DMS114 treated with DMSO at 0.1 percent for 48 hours (cell line): ENCODE measurements around the gene BIRC6.
"Not testable (repeated sequence)": the region's sequence is repeated elsewhere in the genome, so short reads cannot be mapped to it uniquely, and the experiment has no call there.

Experiments used
- DNase-seq: peaks from one replicate; lab custom pipeline; 2025; ENCODE audit not compliant: unreplicated experiment; lab: John Stamatoyannopoulos, UW

The BIRC6 gene

GRCh38 chr2:32446369-32446768, 89.5 kb downstream of the BIRC6 start:
- DNase-seq, result no peak

- DNase-seq, result no peak
Observed at GRCh38 chr2:32450851-32451250, 94.0 kb downstream of the BIRC6 start.

- DNase-seq, result no peak
Observed at GRCh38 chr2:32452338-32453064, 95.7 kb downstream of the BIRC6 start.

- DNase-seq, result no peak
Observed at GRCh38 chr2:32453242-32454062, 96.6 kb downstream of the BIRC6 start.

- no peak for DNase-seq
Observed at GRCh38 chr2:32455816-32456215, 99.0 kb downstream of the BIRC6 start.

GRCh38 chr2:32456808-32457207, 100.0 kb downstream of the BIRC6 start:
- no peak for DNase-seq

- DNase-seq, result no peak
Observed at GRCh38 chr2:32457814-32458213, 101.0 kb downstream of the BIRC6 start.

GRCh38 chr2:32460861-32461260, 104.0 kb downstream of the BIRC6 start:
- not testable (repeated sequence) for DNase-seq

GRCh38 chr2:32463110-32463509, 106.3 kb downstream of the BIRC6 start:
- no peak for DNase-seq

- no peak for DNase-seq
Observed at GRCh38 chr2:32464431-32464830, 107.6 kb downstream of the BIRC6 start.

DNA sequence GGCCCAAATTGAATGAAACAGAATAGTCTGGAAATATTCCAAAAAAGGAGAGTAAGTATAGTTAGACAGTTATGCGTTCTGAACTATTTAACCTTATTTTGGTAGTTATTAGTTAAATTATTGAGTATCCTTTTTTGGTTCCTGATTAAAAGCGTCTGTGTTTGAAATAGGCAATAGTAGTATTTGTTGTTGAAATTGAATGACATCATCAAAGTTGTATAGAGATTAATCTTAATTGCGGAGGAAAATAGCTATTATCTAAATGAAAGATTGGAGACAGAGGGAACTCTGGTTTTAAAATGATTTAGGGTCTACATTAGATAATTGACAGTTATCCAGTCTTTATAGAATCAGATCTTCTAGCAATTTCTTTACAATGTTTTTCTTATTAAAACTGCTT, 115.8 kb downstream of the BIRC6 start:
- no peak for DNase-seq

GRCh38 chr2:32474381-32474780, 117.6 kb downstream of the BIRC6 start:
- no peak for DNase-seq

DNA sequence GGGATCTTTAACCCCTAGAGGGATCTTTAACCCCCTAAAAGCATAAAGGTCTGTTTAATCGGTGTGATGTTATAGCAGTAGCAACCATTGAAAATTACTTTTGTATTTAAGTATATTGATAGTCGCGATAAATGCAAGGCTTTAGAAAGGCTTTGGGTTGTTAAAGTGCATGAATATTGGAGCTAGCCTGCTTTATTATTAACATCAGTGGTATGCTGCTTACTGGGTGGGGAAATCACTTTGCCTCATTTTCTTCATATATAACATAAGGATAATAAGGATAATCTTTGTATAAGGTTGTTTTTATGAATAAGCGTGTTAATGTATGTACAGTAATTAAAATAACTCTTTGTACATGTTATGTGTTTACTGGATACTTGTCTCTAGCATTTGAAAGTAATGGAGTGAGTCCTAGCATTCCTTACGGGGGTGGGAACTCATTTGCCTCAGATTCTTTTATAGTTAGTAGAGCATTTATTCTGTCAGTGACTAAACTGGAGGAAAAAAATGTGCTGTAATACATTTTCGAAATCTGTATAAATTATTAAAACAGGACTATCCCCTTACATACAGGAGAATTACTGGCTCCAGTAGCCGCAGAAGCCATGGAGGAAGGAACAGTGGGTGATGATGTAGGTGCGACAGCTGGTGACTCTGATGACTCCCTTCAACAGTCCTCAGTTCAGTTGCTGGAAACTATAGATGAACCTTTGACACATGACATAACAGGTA, 122.2 kb downstream of the BIRC6 start:
- no peak for DNase-seq

- no peak for DNase-seq
Observed at GRCh38 chr2:32479993-32480392, 123.2 kb downstream of the BIRC6 start.

- DNase-seq, result no peak
Observed at GRCh38 chr2:32482471-32482870, 125.6 kb downstream of the BIRC6 start.

GRCh38 chr2:32484937-32485336, 128.1 kb downstream of the BIRC6 start:
- DNase-seq, result no peak

- DNase-seq, result no peak
Observed at GRCh38 chr2:32485399-32485798, 128.6 kb downstream of the BIRC6 start.

- no peak for DNase-seq
Observed at GRCh38 chr2:32489061-32489460, 132.2 kb downstream of the BIRC6 start.

GRCh38 chr2:32491346-32491745, 134.5 kb downstream of the BIRC6 start:
- no peak for DNase-seq

- DNase-seq, result no peak
Observed at GRCh38 chr2:32495139-32495538, 138.3 kb downstream of the BIRC6 start.

DNA sequence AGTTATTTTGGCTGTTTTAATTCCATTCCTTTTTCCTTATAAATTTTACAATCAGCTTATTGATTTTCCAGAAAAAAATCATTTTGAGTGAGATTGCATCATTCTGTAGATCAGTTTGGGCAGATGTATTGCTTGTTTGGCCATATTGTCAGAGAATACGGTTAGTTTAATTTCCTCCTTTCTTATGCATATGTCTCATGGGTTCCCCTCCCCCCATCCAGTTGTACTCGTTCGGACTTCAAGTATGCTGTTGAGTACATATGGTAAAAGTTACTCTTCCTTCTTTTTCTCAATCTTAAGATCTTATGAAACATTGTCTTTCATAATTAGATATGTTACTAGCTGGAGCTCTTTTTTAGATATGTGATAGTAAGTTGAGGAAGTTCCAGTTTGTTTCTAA, 139.8 kb downstream of the BIRC6 start:
- DNase-seq, result no peak

GRCh38 chr2:32498306-32498705, 141.5 kb downstream of the BIRC6 start:
- no peak for DNase-seq
